SK-N-SH treated with all-trans-retinoic acid at 6 μM for 48 hours (cell line): ENCODE results near the gene TFDP1.

Experiments
- ATAC-seq: fragments of 200-7000 bp; cut with Tn5 transposase; 3 replicates; pipeline ENCODE4 v1.9.1; 2020; ENCODE audit warnings: mild to moderate bottlenecking, moderate library complexity
- BACH2 ChIP-seq: fragments of 250-450 bp; sonication (Bioruptor Pico); IDR thresholded peaks from 2 replicates; pipeline ENCODE4 v1.9.0; 2021; ENCODE audit warnings: mild to moderate bottlenecking, borderline replicate concordance
- CSDC2 ChIP-seq: fragments of 250-450 bp; sonication (Bioruptor Pico); IDR thresholded peaks from 2 replicates; pipeline ENCODE4 v1.5.0; 2020; ENCODE audit warnings: mild to moderate bottlenecking, moderate library complexity
- ESRRG ChIP-seq: fragments of 250-450 bp; sonication (Bioruptor Pico); IDR thresholded peaks from 2 replicates; pipeline ENCODE4 v1.6.1; 2021; ENCODE audit warnings: mild to moderate bottlenecking
- GLIS3 ChIP-seq: fragments of 250-450 bp; sonication (Bioruptor Pico); IDR thresholded peaks from 2 replicates; pipeline ENCODE4 v1.5.0; 2020; ENCODE audit warnings: mild to moderate bottlenecking, moderate library complexity
- ISL1 ChIP-seq: fragments of 250-450 bp; sonication (Bioruptor Pico); IDR thresholded peaks from 2 replicates; pipeline ENCODE4 v2.1.2; 2022; ENCODE audit warnings: mild to moderate bottlenecking, moderate library complexity
- OSR1 ChIP-seq: fragments of 250-450 bp; sonication (Bioruptor Pico); IDR thresholded peaks from 2 replicates; pipeline ENCODE4 v1.8.0; 2022; ENCODE audit warnings: moderate library complexity, mild to moderate bottlenecking, inconsistent platforms
- PPARA ChIP-seq: fragments of 250-450 bp; sonication (Bioruptor Pico); IDR thresholded peaks from 2 replicates; pipeline ENCODE4 v1.5.0; 2020; ENCODE audit warnings: mild to moderate bottlenecking, borderline replicate concordance
- SNAI2 ChIP-seq: fragments of 250-450 bp; sonication (Bioruptor Pico); IDR thresholded peaks from 2 replicates; pipeline ENCODE4 v1.5.0; 2020; ENCODE audit warnings: mild to moderate bottlenecking, moderate library complexity
- TCF4 ChIP-seq: fragments of 250-450 bp; sonication (Bioruptor Pico); IDR thresholded peaks from 2 replicates; pipeline ENCODE4 v1.8.0; 2021; ENCODE audit warnings: mild to moderate bottlenecking, moderate library complexity, borderline replicate concordance
- TOX ChIP-seq: fragments of 250-450 bp; sonication (Bioruptor Pico); IDR thresholded peaks from 2 replicates; pipeline ENCODE4 v1.8.0; 2021; ENCODE audit warnings: mild to moderate bottlenecking, moderate library complexity, borderline replicate concordance
- ZFP3 ChIP-seq: fragments of 250-450 bp; sonication (Bioruptor Pico); IDR thresholded peaks from 2 replicates; pipeline ENCODE4 v1.5.0; 2020; ENCODE audit warnings: mild to moderate bottlenecking, moderate library complexity
- ZFP30 ChIP-seq: fragments of 450-650 bp; formaldehyde crosslinking; IDR thresholded peaks from 2 replicates; pipeline ENCODE4 v1.5.0; 2022; ENCODE audit warnings: mild to moderate bottlenecking, moderate library complexity
- ZNF565 ChIP-seq: fragments of 450-650 bp; formaldehyde crosslinking; conservative IDR thresholded peaks from 2 replicates; pipeline ENCODE4 v1.5.0; 2020; ENCODE audit warnings: low read depth, mild to moderate bottlenecking, moderate library complexity
- ZNF70 ChIP-seq: fragments of 450-650 bp; formaldehyde crosslinking; IDR thresholded peaks from 2 replicates; pipeline ENCODE4 v1.5.0; 2020; ENCODE audit warnings: mild to moderate bottlenecking, moderate library complexity
- ZNF8 ChIP-seq: fragments of 450-650 bp; formaldehyde crosslinking; IDR thresholded peaks from 2 replicates; pipeline ENCODE4 v1.5.0; 2020; ENCODE audit warnings: mild to moderate bottlenecking, moderate library complexity
- TF ChIP-seq, protein P1 (sequence below): fragments of 250-450 bp; sonication (Bioruptor Pico); IDR thresholded peaks from 2 replicates; pipeline ENCODE4 v1.8.0; 2021; ENCODE audit warnings: low read depth, mild to moderate bottlenecking, moderate library complexity, borderline replicate concordance
- TF ChIP-seq, protein P2 (sequence below): fragments of 250-450 bp; sonication (Bioruptor Pico); IDR thresholded peaks from 2 replicates; pipeline ENCODE4 v1.5.1; 2021; ENCODE audit warnings: mild to moderate bottlenecking, moderate library complexity
- TF ChIP-seq, protein P3 (sequence below): fragments of 250-450 bp; sonication (Bioruptor Pico); IDR thresholded peaks from 2 replicates; pipeline ENCODE4 v1.5.1; 2020; ENCODE audit warnings: low read depth, mild to moderate bottlenecking, moderate library complexity
- TF ChIP-seq, protein P4 (sequence below): fragments of 250-450 bp; sonication (Bioruptor Pico); IDR thresholded peaks from 2 replicates; pipeline ENCODE4 v1.5.0; 2020; ENCODE audit warnings: mild to moderate bottlenecking, moderate library complexity

Gene TFDP1

DNA sequence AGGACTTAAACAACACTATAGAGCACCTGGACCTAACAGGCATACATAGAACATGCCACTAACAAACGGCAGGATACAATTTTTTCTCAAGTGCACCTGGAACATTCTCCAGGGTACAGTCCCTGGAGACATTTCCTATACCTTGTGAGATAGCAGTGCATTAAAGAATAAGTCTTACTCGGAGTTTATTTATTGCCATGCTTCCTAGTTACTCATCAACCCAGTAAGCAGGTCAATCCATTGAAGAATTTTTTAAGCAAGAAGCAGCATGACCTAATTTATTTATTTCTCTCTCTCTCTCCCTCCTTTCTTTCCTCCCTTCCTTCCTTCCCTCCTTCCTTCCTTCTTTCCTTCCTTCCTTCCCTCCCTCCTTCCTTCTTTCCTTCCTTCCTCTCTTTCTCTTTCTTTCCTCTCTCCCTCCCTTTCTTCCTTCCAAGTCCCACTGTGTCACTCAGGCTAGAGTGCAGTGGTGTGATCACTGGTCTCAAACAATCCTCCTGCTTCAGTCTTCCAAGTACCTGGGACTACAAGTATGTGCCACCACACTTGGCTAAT is 6.6 kb upstream of the TFDP1 start (continued):
- TF ChIP-seq, protein P1, sequence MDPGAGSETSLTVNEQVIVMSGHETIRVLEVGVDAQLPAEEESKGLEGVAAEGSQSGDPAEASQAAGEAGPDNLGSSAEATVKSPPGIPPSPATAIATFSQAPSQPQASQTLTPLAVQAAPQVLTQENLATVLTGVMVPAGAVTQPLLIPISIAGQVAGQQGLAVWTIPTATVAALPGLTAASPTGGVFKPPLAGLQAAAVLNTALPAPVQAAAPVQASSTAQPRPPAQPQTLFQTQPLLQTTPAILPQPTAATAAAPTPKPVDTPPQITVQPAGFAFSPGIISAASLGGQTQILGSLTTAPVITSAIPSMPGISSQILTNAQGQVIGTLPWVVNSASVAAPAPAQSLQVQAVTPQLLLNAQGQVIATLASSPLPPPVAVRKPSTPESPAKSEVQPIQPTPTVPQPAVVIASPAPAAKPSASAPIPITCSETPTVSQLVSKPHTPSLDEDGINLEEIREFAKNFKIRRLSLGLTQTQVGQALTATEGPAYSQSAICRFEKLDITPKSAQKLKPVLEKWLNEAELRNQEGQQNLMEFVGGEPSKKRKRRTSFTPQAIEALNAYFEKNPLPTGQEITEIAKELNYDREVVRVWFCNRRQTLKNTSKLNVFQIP (CRISPR knock-in tag): no peak
- TF ChIP-seq OSR1 (CRISPR knock-in tag): no peak
- TF ChIP-seq, protein P2, sequence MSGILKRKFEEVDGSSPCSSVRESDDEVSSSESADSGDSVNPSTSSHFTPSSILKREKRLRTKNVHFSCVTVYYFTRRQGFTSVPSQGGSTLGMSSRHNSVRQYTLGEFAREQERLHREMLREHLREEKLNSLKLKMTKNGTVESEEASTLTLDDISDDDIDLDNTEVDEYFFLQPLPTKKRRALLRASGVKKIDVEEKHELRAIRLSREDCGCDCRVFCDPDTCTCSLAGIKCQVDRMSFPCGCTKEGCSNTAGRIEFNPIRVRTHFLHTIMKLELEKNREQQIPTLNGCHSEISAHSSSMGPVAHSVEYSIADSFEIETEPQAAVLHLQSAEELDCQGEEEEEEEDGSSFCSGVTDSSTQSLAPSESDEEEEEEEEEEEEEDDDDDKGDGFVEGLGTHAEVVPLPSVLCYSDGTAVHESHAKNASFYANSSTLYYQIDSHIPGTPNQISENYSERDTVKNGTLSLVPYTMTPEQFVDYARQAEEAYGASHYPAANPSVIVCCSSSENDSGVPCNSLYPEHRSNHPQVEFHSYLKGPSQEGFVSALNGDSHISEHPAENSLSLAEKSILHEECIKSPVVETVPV (CRISPR knock-in tag): no peak
- TF ChIP-seq, all 23 proteins: peak for 0

DNA sequence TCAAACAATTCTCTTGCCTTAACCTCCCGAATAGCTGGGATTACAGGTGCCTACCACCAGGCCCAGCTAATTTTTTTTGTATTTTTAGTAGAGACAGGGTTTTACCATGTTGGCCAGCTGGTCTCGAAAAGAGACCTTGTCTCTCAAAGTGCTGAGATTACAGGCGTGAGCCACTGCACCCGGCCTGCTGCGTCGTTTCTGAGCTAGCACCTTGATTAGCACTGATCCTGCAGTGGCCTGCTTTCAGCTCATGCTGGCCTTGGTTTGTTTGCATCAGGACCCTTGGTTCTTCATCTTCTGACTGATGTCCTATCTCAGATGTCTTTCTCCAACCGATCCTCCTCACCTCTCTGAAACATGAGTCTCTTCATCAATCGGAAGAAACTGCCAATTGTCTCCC is 4.9 kb upstream of the TFDP1 start:
- ATAC-seq: no peak
- TF ChIP-seq ISL1 (CRISPR knock-in tag) (no peak), TCF4 (no peak), ZFP30 (no peak), ESRRG (no peak), BACH2 (CRISPR knock-in tag) (no peak), TOX (CRISPR knock-in tag) (no peak), ZNF565 (CRISPR knock-in tag) (no peak), ZNF70 (no peak), CSDC2 (CRISPR knock-in tag) (no peak), ZFP3 (CRISPR knock-in tag) (no peak)
- TF ChIP-seq, protein P2 (CRISPR knock-in tag): no peak
- TF ChIP-seq, protein P1 (CRISPR knock-in tag): no peak
- TF ChIP-seq, protein P3, sequence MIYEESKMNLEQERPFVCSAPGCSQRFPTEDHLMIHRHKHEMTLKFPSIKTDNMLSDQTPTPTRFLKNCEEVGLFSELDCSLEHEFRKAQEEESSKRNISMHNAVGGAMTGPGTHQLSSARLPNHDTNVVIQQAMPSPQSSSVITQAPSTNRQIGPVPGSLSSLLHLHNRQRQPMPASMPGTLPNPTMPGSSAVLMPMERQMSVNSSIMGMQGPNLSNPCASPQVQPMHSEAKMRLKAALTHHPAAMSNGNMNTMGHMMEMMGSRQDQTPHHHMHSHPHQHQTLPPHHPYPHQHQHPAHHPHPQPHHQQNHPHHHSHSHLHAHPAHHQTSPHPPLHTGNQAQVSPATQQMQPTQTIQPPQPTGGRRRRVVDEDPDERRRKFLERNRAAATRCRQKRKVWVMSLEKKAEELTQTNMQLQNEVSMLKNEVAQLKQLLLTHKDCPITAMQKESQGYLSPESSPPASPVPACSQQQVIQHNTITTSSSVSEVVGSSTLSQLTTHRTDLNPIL (CRISPR knock-in tag): no peak
- TF ChIP-seq, all 23 proteins: peak for 0

DNA sequence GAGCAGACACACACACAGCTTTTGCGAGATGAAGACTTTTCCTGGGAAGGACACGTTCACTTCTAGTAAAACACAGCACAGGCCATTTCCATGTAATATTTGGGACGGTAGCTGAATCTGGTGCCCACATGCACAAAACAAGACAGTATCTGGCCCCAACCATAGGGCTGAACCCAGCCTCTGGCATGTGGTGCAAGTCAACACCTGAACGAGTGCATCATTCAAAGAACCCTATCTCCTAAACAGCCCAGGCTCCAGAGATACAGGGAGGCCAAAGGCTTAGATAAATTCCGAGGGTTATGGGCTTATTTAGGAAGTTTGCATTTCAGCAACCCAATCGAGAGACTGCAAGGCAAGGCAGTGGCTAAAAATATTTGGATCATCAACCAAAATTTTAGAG is 2.7 kb upstream of the TFDP1 start:
- no peak for ATAC-seq
- TF ChIP-seq TCF4 (no peak), PPARA (CRISPR knock-in tag) (no peak)

DNA sequence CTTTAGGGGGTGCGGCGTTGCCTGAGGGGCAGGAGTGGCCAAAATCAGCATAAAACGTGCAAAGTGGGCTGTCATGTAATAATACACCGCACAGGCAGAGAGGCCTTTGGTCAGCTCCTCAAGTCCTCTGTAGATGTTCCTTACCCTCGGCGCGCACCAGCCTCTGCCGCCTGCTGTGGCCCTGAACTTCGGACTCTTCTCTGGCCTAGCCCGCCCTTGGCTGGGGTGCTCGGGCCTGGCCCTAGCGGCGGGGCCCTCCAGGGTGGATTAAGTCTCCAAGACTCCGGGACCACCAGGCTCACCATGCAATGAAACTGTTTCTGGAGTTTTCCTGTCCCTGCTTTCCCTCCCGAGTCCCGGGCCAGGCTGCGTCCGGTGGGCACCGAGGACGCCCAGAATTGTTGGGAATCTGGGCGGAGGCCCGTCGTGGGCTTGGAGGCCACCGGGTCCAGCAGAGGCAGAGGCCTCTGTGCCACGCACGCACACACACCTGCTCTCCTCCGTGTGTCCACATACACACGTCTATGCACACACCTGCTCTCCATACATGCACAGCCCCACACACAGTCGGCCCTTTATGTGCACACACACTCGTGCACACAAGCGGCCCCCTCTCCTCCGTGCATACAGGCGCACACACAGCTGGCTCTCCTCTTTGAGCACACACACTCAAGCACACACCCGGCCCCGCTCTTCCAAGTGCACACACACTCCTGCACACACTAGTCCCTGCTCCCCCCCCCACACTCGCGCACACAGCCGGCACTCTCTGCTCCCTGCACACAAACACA is 1.5 kb upstream of the TFDP1 start:
- no peak for ATAC-seq
- TF ChIP-seq ZNF70: no peak
- no peak for TF ChIP-seq ZNF8
- no peak for TF ChIP-seq GLIS3 (CRISPR knock-in tag)
- TF ChIP-seq ZNF565 (CRISPR knock-in tag): no peak
- TF ChIP-seq ISL1 (CRISPR knock-in tag): no peak
- no peak for TF ChIP-seq TCF4
- no peak for TF ChIP-seq ZFP30
- no peak for TF ChIP-seq CSDC2 (CRISPR knock-in tag)
- TF ChIP-seq, protein P2 (CRISPR knock-in tag): no peak
- TF ChIP-seq ESRRG: no peak
- TF ChIP-seq, protein P4, sequence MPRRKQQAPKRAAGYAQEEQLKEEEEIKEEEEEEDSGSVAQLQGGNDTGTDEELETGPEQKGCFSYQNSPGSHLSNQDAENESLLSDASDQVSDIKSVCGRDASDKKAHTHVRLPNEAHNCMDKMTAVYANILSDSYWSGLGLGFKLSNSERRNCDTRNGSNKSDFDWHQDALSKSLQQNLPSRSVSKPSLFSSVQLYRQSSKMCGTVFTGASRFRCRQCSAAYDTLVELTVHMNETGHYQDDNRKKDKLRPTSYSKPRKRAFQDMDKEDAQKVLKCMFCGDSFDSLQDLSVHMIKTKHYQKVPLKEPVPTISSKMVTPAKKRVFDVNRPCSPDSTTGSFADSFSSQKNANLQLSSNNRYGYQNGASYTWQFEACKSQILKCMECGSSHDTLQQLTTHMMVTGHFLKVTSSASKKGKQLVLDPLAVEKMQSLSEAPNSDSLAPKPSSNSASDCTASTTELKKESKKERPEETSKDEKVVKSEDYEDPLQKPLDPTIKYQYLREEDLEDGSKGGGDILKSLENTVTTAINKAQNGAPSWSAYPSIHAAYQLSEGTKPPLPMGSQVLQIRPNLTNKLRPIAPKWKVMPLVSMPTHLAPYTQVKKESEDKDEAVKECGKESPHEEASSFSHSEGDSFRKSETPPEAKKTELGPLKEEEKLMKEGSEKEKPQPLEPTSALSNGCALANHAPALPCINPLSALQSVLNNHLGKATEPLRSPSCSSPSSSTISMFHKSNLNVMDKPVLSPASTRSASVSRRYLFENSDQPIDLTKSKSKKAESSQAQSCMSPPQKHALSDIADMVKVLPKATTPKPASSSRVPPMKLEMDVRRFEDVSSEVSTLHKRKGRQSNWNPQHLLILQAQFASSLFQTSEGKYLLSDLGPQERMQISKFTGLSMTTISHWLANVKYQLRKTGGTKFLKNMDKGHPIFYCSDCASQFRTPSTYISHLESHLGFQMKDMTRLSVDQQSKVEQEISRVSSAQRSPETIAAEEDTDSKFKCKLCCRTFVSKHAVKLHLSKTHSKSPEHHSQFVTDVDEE (CRISPR knock-in tag): no peak
- TF ChIP-seq TOX (CRISPR knock-in tag): no peak
- TF ChIP-seq ZFP3 (CRISPR knock-in tag): no peak
- TF ChIP-seq BACH2 (CRISPR knock-in tag): no peak
- TF ChIP-seq SNAI2 (CRISPR knock-in tag): no peak
- TF ChIP-seq, protein P1 (CRISPR knock-in tag): no peak
